Neural cell (in vitro differentiated cells): Measurements from ENCODE around the gene CTH.

Source experiments
- EP300 ChIP-seq: fragments of 450-650 bp; conservative IDR thresholded peaks from 2 replicates; pipeline ENCODE4 v1.6.1; 2014; ENCODE audit warnings: antibody characterized with exemption, mild to moderate bottlenecking, moderate library complexity; ENCODE audit not compliant: poor library complexity, severe bottlenecking
- EZH2 ChIP-seq: fragments of 200-600, 300-800 bp; shearing (Covaris generic), sonication (generic); IDR thresholded peaks from 2 replicates; pipeline ENCODE4 v1.6.1; 2014; ENCODE audit warnings: antibody characterized with exemption, low read length, borderline replicate concordance, mild to moderate bottlenecking; ENCODE audit not compliant: insufficient read depth, poor library complexity, severe bottlenecking
- POLR2AphosphoS5 ChIP-seq: IDR thresholded peaks from 2 replicates; pipeline ENCODE4 v1.6.1; 2012
- RAD21 ChIP-seq: fragments of 450-650 bp; conservative IDR thresholded peaks from 2 replicates; pipeline ENCODE4 v1.6.1; 2014; ENCODE audit warnings: antibody characterized with exemption, mild to moderate bottlenecking, moderate library complexity
- REST ChIP-seq: IDR thresholded peaks from 2 replicates; pipeline ENCODE4 v1.6.1; 2012; ENCODE audit warnings: borderline replicate concordance
- SMC3 ChIP-seq: fragments of 450-650 bp; conservative IDR thresholded peaks from 2 replicates; pipeline ENCODE4 v1.6.1; 2014; ENCODE audit warnings: antibody characterized with exemption, mild to moderate bottlenecking, moderate library complexity; ENCODE audit not compliant: poor library complexity
- TAF1 ChIP-seq: IDR thresholded peaks from 2 replicates; pipeline ENCODE4 v1.6.1; 2012; ENCODE audit warnings: low read depth
- TF ChIP-seq, protein P1 (sequence below): fragments of 450-650 bp; IDR thresholded peaks from 2 replicates; pipeline ENCODE4 v1.5.1; 2014; ENCODE audit warnings: antibody characterized with exemption, mild to moderate bottlenecking, moderate library complexity; ENCODE audit not compliant: poor library complexity, severe bottlenecking

GRCh38 chr1:70487459-70487815 is 76.4 kb downstream of the CTH start:
- no peak for TF ChIP-seq RAD21
- TF ChIP-seq, protein P1, sequence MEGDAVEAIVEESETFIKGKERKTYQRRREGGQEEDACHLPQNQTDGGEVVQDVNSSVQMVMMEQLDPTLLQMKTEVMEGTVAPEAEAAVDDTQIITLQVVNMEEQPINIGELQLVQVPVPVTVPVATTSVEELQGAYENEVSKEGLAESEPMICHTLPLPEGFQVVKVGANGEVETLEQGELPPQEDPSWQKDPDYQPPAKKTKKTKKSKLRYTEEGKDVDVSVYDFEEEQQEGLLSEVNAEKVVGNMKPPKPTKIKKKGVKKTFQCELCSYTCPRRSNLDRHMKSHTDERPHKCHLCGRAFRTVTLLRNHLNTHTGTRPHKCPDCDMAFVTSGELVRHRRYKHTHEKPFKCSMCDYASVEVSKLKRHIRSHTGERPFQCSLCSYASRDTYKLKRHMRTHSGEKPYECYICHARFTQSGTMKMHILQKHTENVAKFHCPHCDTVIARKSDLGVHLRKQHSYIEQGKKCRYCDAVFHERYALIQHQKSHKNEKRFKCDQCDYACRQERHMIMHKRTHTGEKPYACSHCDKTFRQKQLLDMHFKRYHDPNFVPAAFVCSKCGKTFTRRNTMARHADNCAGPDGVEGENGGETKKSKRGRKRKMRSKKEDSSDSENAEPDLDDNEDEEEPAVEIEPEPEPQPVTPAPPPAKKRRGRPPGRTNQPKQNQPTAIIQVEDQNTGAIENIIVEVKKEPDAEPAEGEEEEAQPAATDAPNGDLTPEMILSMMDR: no peak
- TF ChIP-seq EP300: no peak
- TF ChIP-seq EZH2: no peak
- TF ChIP-seq SMC3: no peak
- no peak for TF ChIP-seq POLR2AphosphoS5
- no peak for TF ChIP-seq REST
- no peak for TF ChIP-seq TAF1
